Testis (tissue), 3 donors: Measurements from ENCODE around the gene TMEM229A. TPM values are rescaled to one million over a fixed set of nuclear protein-coding genes. Genes with fewer than 3 reads are reported as not detected.

Experiments used
- DNase-seq: peaks from one replicate; pipeline ENCODE4 v3.0.0-alpha.2; 2019
- H3K27ac ChIP-seq, 2 donors: fragments of 200-600 bp; sonication (generic); one replicate each; pipeline ENCODE4 v1.5.1; 2019
- H3K27me3 ChIP-seq: fragments of 200-600 bp; sonication (generic); one replicate; pipeline ENCODE4 v1.5.1; 2019
- H3K36me3 ChIP-seq: fragments of 200-600 bp; sonication (generic); one replicate; pipeline ENCODE4 v1.5.1; 2017; ENCODE audit warnings: low read depth; ENCODE audit errors: missing control alignments
- H3K4me1 ChIP-seq: fragments of 200-600 bp; sonication (generic); one replicate; pipeline ENCODE4 v1.5.1; 2019
- H3K4me3 ChIP-seq, 2 donors: fragments of 200-600 bp; sonication (generic); one replicate each; pipeline ENCODE4 v1.5.1; 2017 to 2019
- H3K9me3 ChIP-seq: fragments of 200-600 bp; sonication (generic); one replicate; pipeline ENCODE4 v1.5.1; 2017
- POLR2A ChIP-seq: fragments of 450-650 bp; IDR thresholded peaks from one replicate; pipeline ENCODE4 v1.6.1; 2017; ENCODE audit warnings: antibody characterized with exemption, mild to moderate bottlenecking, moderate library complexity
- WGBS, 2 donors: methylation state at CpG; one replicate each; pipeline ENCODE4 v1.1.5; 2018; 5-methylcytosine and 5-hydroxymethylcytosine counted together
- intact Hi-C: fragments of 100-400 bp; cut with DNase I; formaldehyde crosslinking; loops from one replicate; pipeline ENCODE4 v1.15.1; 2023; ENCODE audit warnings: low total_unique reads
- polyA plus RNA-seq: library from polyadenylated mRNA; stranded (reverse); fragments of 350-450 nt; fragmentation: Illumina TruSeq; extraction: RNeasy Lipid Tissue Mini Kit (QIAGEN cat#74804); gene quantifications from one replicate; pipeline ENCODE4 v1.2.3, GENCODE V29; 2014; ENCODE audit warnings: low read depth, low replicate concordance; ENCODE audit not compliant: insufficient read depth
- total RNA-seq, 2 donors: library from RNA; depleted of rRNA; stranded (reverse); fragments of >200 nt; gene quantifications; one replicate each; pipeline ENCODE4 v1.2.3, GENCODE V29; 2016
- TF ChIP-seq, protein P1 (sequence below), 3 experiments: fragments of 450-650 bp in 2 of 3; fragments of 200-600 bp in 1 of 3; sonication (generic) in 1 of 3; IDR thresholded peaks; one replicate each; pipeline ENCODE4 v1.5.1; 2016 to 2019; ENCODE audit warnings: antibody characterized with exemption in 3 of 3, mild to moderate bottlenecking in 2 of 3, moderate library complexity in 1 of 3

TMEM229A gene
- total and polyA plus RNA-seq, 3 donors from 2014 or later = 12.3 to 58.8 (median 51.0) TPM

DNA sequence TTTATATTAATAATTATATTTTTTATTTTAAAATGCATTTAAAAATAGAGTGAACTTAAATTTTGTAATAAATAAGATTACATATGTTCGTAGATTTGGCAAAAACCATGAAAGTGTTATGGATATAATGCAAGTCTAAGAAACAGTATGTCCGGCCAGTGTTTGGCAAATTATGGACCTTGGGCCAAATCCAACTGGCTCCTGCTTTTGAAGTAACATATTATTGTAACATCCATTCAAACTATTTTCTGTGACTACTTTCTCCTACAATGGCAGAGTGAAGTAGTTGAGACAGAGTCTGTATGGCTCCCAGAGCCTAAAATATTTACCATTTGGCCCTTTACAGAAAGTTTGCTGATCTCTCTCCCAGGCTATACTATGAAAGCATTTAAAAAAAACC lies 38.9 kb downstream of the TMEM229A start:
- Histone ChIP-seq H3K27ac (no peak overlapping the region), H3K4me3 (no peak overlapping the region), H3K27me3 (no peaks in the 10 kb centered on the region), H3K4me1 (peaks cover 13% of the 10 kb centered on the region), H3K36me3 (no peaks in the 10 kb centered on the region), H3K9me3 (no peaks in the 10 kb centered on the region)
- intact Hi-C loops = no loop called here
- peak; percentile 62 for DNase-seq
- WGBS, 2 donors = 43 to 64% methylated on average over 2 of the region's 2 CpGs
- no peak for TF ChIP-seq POLR2A
- TF ChIP-seq, protein P1, sequence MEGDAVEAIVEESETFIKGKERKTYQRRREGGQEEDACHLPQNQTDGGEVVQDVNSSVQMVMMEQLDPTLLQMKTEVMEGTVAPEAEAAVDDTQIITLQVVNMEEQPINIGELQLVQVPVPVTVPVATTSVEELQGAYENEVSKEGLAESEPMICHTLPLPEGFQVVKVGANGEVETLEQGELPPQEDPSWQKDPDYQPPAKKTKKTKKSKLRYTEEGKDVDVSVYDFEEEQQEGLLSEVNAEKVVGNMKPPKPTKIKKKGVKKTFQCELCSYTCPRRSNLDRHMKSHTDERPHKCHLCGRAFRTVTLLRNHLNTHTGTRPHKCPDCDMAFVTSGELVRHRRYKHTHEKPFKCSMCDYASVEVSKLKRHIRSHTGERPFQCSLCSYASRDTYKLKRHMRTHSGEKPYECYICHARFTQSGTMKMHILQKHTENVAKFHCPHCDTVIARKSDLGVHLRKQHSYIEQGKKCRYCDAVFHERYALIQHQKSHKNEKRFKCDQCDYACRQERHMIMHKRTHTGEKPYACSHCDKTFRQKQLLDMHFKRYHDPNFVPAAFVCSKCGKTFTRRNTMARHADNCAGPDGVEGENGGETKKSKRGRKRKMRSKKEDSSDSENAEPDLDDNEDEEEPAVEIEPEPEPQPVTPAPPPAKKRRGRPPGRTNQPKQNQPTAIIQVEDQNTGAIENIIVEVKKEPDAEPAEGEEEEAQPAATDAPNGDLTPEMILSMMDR (IDR thresholded peaks at IDR 0.05) = no peak

GRCh38 chr7:123992913-123993518 lies 39.9 kb downstream of the TMEM229A start:
- Histone ChIP-seq H3K4me1 (peaks cover 6% of the 10 kb centered on the region), H3K27me3 (no peaks in the 10 kb centered on the region), H3K4me3 (no peak overlapping the region), H3K9me3 (no peaks in the 10 kb centered on the region), H3K27ac (no peak overlapping the region), H3K36me3 (no peaks in the 10 kb centered on the region)
- intact Hi-C loops = no loop called here
- TF ChIP-seq, protein P1 (IDR thresholded peaks at IDR 0.05) = no peak
- no peak for TF ChIP-seq POLR2A
- no peak for DNase-seq
- WGBS, 2 donors = 70 to 82% methylated on average over 2 of the region's 2 CpGs

DNA sequence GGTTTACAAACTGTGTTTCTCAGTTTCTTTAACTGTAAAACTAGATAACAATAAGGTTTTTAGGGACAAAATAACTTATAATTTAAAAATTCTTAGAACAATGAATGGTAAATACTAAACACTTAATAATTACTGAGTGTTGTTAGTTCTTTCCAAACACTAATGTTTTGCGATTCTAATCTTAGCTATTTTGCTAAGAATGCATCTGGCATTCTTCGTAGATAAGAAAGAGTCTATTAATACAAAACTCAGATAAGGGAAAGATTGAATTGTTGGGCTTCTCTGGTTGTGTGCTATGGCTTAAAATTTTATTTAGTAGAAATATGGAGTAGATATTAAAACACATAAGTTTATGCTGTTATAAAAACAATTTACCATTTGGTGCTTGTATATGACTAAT lies 45.4 kb downstream of the TMEM229A start:
- no peaks in the 10 kb centered on the region for H3K9me3 ChIP-seq
- no peak for DNase-seq
- H3K36me3 ChIP-seq = no peaks in the 10 kb centered on the region
- H3K27me3 ChIP-seq = no peaks in the 10 kb centered on the region
- no peak for TF ChIP-seq POLR2A
- TF ChIP-seq, protein P1 (IDR thresholded peaks at IDR 0.05) = no peak
- no peak overlapping the region for H3K4me3 ChIP-seq
- WGBS, 2 donors = 37 to 45% methylated on average over 2 of the region's 2 CpGs
- intact Hi-C loops = no loop called here
- H3K27ac ChIP-seq = peak overlapping the region; percentile 12 to 62
- peaks cover 3% of the 10 kb centered on the region for H3K4me1 ChIP-seq

Other genes with a start within 250 kb of the TMEM229A start
- gene HYAL4, start 187.9 kb downstream of the TMEM229A start, total RNA-seq = 1 to 10 TPM; 3.6 to 6.8 TPM
- 2.4 TPM for gene HYAL4, start 187.9 kb downstream of the TMEM229A start, polyA plus RNA-seq
- gene SPAM1, start 107.8 kb downstream of the TMEM229A start, total RNA-seq = 1 to 10 TPM; 3.9 to 9.4 TPM
- 18.1 TPM for gene SPAM1, start 107.8 kb downstream of the TMEM229A start, polyA plus RNA-seq